Hematopoietic multipotent progenitor cell treated with erythropoietin and hydrocortisone succinate and interleukin-3 and kit ligand, for 15 days (in vitro differentiated cells): ENCODE measurements around the gene SPECC1.
"Not testable (repeated sequence)": the region's sequence is repeated elsewhere in the genome, so short reads cannot be mapped to it uniquely, and the experiment has no call there.

Experiments
- DNase-seq: peaks from one replicate; pipeline ENCODE4 v3.0.0-alpha.2; 2015; ENCODE audit warnings: low spot score

The SPECC1 gene

DNA sequence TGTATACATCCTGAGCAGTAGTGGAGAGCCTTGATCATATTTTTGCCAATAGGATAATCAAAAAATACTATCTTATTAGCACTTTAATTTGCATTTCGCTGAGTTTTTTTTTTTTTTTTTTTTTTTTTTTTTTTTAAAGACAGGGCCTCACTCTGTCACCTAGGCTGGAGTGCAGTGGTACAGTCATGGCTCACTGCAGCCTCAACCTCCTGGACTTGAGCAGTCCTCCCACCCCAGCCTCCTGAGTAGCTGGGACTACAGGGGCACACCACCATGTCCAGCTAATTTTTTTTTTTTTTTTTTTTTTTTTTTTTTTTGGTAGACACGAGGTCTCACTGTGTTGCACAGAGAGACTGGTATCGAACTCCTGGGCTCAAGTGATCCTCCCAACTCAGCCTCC, 230.6 kb downstream of the SPECC1 start:
- not testable (repeated sequence) for DNase-seq

DNA sequence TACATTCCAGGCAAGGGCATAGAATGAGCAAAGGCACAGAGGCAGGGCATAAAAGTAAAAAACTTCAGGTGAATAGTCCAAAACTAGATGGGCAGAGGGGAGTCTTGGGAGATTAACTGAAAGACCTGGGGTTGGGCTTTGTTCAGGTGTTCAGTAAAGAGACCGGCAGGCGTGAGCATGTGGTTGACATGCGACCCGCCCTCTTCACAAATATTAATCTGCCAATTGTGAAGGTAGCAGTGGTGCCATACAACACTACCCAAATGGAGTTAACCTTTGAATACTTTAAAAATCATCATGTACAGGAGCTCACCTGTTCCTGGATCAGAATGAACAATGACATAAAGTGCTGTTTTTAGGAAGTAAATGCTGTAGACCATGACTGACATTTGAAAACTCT, 232.7 kb downstream of the SPECC1 start:
- no peak for DNase-seq

DNA sequence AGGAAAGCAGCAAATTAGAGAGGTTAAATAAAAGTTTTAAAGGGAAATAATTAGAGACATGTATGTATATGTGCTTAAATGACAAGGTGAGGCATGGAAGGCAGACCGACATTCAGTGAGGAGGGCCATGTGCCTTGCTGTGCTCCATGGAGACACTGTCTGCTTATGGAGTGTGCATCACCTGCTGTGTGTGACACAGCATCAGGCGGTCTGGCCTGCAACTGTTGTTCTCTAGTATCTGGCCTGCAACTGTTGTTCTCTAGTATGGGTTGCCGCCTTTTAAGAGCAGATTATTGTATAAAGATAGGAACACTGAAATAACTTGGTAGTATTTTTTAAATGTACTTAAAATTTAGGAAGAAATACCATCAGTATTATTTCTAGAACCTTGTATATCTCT, 233.1 kb downstream of the SPECC1 start:
- no peak for DNase-seq

DNA sequence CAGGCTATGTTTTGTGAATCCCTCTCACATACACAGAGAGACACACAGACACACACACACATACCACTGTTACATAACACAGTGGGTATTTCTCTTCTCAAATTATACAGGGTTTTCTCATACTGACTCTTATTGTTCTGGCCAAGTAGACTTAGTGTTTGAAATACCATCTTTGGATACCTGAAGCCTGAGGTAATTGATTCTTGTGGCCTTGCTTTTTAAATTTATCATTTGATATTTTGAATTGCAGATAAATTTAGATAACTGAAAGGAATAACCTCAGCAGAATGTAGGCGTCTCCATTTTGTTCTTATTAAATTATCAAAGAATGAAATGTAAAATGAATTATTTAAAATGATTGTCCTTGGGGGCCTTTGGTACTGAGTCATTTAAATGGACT, 234.4 kb downstream of the SPECC1 start:
- DNase-seq, result no peak

DNA sequence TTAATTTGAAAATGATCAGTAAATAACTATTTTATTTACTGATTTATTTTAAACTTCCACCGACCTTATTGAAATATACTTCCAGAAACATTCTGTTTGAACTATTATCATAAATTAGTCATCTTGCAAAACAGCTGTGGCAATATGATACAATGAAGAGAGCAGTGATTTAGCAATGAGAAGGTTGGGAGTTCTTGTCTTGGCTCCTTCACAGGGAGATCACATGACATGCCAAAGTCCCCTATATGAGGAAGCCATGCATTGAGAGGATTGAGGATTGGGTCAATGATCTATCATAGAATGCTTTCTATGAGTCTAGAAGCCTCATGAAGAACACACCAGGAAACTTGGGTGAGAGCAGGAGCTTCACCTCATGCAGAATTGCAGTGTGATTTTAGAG, 235.5 kb downstream of the SPECC1 start:
- no peak for DNase-seq

DNA sequence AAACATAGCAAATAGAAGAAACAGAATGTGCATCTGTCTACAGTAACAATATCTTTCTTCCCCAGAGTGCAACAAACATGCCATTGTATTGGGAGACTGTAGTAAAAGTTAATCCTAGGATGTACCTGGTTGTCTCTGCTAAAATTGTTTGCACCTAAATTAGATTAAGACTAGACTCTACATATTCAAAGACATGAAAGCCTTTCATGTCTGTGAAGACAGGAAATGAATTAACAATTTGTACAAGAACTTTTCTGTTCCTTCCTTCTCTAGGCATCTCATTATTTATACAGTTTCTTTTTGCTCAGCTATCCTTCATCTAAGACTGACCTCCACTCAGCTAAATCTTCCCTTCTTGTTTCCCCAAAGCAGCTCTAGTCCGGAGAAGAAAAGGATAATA, 237.5 kb downstream of the SPECC1 start:
- no peak for DNase-seq

DNA sequence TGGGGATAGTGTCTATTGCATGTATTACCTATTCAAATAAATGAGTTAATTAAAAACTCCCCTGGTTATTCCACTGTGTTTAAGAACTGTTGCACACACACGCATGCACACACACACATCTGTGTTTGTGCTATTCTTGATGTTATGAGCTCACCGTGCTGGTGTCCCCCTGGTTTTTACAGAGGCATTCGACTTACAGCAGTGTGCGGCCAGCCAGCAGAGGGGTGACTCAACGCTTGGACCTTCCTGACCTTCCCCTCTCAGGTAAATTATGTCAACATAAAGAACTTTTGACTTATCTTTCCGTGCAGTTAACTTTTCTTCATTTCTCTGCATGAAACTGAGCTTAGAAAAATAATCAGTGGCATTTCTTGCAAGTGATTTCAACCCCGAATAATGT, 244.2 kb downstream of the SPECC1 start:
- no peak for DNase-seq

DNA sequence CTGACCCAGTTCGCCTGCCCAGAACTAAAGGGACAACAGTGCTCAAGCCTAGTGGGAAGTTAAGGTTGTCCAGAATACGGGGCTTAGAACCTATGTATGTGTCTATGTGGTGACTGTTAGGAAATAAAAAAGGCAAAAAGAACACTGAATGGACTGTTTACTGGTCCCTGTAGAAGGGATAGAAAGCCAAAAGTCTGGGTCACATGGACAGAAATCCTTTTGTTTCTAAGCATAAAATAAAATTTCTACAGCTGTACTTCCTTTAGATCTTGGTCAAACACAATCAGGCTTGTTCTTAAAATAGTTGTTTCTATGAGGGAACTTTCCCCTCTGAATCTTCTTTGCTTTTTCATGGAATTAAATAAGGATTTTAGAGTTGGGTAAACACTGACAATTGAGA, 245.4 kb downstream of the SPECC1 start:
- DNase-seq, result no peak

DNA sequence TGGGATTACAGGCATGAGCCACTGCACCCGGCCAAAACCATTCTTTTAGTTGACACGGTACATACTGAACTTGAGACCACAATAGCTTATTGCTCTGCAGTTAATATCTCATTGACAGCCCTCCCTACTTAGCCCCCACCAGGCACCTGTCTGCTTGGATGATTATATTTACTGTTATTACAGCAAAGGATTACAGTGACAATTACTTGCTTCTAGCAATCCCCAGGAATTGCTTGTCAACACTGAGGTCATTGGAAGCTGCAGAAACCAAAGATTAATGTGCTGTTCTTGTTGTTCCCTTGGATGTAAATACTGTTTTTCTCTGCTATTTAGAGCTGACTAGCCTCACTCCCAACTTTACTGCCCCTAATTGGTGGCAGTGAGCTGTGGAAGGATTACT, 247.0 kb downstream of the SPECC1 start:
- DNase-seq, result no peak

DNA sequence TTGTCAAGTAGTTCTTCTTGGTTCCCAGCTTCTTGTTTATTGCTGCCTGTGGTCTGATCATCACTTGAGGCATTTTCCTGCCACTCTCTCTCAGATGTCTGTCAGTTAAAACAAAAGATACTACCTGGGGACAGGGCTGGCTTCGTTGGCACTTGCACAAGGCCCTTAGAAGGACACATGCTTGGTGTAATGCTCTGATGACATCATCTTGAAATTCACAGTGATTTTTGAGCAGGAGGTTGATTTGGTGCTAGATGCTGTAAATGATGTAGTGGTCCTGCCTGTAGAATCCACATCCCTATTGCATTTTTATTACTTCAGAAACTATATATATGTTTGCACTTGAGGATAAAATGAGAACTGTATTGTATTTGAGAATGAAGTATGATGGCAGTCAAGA, 247.8 kb downstream of the SPECC1 start:
- DNase-seq, result no peak

DNA sequence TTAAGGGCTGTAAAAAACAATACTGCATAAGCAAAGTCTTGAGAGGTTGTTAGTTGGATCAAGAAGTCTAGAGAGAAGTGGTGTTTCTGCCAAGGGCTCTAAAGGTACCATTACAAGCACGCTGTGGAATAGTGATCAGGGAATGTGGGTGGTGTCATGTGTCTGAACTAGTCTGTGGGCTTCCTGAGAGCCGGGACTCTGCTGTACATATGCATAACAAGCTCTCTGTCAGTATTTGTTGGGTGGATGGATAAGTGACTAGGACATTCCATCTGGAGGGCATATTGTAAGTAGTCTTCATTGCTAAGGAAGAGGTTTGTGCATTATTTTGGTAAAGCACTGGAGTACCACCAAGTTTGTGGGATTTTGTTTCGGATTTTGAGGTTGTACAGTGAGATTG, 248.6 kb downstream of the SPECC1 start:
- no peak for DNase-seq

DNA sequence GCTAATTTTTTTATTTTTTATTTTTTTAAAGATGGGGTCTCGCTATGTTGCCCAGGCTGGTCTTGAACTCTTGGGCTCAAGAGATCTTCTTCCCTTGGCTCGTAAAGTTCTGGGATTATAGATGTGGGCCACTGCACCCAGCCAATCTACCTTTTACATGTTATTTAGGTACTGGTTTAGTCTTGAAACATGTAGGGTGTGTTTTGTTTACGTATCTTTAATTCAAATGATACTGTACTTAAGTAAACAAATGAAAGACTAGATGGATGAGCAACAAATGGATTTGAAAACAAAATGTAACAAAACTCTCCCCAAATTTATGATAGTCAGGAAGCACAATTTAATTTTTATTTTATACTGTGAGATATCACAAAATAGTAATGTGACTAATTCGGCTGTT, 250.5 kb downstream of the SPECC1 start:
- no peak for DNase-seq

DNA sequence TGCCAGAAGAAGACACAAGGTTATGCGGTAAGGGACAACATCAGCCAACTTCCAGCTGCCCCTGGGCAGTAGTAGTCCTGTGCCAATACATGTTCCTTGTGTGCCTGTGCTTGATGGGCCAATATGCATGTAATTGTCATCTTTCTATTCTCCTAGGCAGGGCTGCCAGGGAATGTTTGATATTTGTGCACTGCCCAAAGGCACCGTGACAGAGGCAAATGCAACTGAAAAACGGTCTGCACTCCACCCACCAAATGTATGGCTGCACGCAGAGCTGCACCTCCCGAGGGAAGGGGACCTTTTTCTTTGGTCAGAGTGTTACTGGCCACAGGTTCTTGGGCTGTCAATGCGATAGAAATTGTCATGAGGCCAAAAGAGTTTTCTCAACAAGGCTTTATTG, 251.1 kb downstream of the SPECC1 start:
- no peak for DNase-seq

DNA sequence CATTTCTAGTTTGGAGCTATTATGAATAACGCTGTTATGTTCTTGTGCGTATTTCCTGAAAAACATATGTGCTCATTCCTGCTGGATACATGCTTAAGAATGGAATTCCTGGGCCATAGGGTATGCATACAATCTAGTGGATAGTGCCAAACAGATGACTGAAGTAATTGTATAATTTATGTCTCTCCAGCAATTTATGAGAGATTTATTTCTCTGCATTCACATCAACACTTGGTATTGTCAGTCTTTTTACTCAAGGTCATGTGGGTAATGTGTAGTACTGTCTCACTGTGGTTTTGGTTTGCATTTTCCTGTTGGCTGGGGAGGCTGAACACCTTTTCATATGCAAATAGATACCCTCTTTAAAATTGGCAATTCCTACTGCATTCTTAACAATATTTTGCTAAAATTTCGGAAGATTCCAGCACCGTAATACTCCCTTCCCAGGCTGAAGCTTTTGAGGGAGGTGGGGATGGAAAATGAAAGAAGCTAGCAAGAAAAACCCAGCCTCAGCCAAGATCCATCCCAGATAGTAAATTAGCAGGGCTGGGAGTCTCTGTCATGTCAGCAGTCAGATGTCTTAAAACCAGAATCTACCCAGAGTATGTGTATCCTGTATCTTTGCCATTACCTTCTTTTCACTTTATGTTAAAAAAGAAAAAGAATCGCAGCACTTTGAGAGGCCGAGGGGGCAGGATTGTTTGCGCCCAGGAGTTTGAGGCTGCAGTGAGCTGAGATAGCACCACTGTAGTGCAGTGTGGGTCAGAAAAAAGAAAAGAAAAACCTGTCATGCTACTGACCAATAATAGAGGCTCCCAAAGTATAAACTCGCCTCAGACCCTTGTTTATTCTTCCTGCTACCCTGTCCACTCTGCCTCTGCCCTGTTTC, 253.3 kb downstream of the SPECC1 start:
- DNase-seq, result no peak

DNA sequence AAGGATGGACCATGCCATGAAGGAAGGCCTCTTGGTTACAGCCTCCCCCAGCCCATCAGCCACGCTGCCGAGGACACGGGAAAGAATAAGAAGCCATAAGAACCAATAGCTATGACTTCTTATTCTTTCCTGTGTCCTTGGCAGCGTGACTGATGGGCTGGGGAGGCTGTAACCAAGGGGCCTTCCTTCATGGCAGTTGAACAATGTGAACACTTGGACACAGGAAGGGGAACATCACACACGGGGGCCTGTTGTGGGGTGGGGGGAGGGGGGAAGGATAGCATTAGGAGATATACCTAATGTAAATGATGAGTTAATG, 253.9 kb downstream of the SPECC1 start:
- DNase-seq, result not testable (repeated sequence)

DNA sequence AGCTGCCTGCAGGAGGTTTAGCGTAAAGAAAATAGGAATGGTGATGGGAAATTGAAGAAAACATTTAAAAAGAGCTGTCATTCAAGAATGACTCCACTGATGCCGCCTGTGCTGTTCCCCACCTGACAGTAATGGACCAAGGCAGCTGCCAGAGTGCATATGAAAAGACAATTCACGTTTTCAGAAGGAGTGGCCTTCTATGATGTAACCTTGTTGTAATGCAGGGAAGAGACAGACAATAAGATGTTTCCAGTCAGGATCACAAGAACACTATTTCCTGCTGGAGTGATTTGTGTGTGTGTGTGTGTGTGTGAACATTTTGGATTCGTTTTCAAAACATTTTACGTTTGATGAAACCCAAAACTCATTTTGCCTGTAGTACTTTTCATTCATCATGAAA, 254.4 kb downstream of the SPECC1 start:
- DNase-seq, result no peak

DNA sequence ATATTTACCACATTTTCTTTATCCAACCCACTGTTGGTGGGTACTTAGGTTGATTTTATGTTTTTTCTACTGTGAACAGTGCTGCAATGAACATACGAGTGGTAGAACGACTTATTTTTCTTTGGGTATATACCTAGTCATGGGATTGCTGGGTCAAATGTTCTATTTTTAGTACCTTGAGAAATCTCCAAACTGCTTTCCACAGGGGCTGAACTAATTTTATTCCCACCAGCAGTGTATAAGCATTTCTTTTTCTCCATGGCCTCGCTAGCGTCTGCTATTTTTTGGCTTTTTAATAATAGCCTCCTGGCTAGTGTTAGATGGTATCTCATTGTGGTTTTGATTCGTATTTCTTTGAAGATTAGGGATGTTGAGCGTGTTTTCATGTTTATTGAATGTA, 255.8 kb downstream of the SPECC1 start:
- DNase-seq, result no peak

DNA sequence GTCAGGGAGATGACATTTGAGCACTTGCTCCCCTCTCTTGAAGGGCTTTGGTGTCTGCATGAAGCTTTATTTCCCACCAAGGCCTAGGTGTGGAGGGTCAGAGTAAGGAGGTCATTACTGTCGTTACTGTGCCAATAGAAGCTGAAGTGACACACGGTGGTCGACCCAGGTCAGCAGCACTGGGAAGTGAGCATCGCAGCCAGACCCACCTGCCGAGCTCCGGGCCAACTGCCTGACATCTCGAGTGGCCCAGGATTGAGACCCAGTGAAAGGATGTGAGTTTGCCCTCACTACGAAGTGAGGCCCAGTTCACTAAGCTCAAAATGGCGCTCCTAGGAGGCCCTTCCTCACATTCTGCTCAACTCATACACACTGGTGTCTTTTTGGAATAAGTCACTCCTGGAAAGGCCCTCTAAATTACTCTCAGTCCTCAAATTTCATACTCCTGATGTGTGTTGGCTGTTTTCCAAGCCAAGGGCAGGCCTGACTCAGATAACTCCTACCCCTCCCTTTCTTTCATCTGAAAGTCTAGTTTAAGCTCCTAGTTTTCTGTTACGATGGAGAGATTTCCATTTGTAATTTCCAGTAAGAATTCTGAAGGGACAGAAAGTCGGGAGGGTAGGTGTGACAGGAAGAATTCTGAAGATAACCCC, 257.8 kb downstream of the SPECC1 start:
- DNase-seq, result peak; percentile 86

DNA sequence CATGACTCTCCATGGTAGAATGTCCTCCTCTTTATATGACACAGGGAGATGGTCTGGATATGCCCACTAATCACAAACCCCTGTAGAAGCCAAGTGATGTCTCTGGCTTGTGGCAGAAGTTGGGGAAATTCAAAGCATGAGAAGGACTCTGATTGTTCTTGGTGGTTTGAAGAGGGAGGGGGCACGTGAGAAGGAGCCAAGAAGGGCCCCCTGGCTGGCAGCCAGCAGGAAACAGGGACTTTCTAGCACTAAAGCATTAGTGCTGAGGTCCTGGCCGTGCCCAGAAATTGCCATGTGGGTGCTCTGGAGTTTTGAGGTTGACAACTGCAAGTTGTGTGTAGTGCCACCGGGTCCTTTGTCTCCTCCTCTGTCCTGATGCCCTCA, 258.3 kb downstream of the SPECC1 start:
- no peak for DNase-seq

DNA sequence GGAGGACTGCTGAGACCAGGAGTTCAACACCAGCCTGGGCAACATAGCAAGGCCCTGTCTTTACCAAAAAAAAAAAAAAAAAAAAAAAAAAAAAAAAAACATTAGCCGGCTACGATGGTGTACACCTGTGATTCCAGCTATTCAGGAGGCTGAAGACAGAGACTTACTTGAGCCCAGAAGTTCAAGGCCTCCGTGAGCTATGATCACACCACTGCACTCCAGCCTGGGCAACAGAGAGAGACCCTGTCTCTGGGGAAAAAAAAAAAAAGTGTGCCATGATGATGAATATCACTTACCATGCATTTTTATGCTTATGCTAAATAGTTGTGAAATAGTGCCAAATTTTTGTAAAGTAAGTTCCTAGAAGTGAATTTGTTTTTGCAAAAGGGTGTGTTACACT, 261.2 kb downstream of the SPECC1 start:
- DNase-seq, result no peak

DNA sequence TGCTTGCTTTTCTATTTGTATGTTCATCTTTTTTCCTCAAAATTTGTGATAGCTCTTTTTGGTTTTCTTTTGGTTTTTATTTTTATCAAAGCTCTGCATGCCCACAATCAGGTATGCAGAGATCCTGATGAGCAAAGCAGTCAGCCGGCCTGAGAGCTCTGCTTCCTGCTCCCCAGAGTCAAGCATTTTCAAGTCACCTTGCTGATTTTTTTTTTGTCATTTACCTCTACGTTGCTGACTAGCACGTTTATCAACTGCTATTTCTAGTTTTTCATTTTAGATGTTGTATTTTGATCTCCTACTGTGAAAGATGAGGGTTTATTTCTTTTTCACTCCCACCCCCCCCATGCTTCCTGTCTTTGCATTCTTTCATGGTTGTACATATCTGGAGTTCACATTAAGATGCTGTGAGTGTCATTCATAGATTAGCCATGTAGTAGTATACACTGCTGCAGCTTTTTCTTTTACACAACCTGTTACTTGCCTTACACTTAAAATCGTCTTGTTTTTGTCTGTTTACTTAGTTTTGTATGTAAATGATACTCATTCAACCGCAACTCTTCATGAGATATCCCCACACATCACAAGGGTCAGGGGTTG, 262.0 kb downstream of the SPECC1 start:
- DNase-seq, result no peak

DNA sequence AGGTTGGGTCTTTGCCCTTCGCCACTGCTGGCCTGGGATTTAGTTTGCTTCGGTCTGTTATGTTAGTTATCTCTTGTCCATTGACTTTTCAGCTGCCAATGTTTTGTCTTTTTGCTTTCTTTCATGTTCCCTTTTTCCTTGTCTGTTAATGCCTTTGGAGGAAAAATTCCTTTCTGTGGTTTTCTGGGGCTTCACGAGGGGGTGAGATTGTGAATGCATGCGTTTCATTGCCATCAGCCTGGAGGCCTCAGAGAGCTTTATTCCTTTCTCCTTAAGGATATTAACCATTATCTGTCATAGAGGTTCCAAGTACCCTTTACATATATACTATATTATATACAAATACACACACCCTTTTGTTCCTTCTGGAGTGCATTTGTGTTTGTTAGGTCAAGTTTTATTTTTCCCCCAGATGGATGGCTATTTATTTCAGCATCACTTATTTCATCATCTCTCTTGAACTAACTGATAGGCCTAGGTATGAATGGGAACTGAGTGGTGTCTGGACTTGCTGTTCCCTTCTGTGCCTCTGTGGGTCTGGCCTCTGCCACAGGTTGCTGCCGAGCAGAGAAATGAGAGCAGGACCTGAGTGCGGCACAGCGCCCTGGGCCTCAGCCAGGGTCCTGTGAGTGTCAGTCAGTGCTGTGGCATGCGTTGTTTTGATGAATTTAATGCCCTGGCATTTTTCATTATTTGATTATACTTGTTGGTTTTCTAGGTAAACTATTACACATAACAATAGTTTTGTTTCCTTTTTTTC, 264.8 kb downstream of the SPECC1 start:
- DNase-seq, result no peak

DNA sequence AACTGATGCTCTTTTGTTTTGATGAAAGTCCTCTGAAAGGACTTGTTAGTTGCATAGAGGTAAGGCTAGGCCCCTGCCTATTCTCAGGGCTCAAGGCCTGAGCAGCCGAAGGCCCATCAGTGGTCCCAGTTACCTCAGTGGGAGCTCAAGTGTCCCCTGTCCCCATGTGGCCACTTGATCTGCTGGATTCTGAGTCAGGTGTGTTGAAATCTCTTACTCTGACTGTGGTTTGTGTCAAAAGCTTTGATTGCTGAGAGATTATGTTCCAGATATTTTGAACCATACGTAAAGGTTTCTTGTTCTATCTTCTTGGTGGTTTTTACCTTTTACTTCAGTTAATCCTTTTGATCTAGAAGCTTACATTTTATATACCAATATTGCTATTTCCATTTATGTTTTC, 266.5 kb downstream of the SPECC1 start:
- DNase-seq, result no peak
